AG09319 (cell line): Measurements from ENCODE around the gene PPM1D.
"Not testable (repeated sequence)": the region's sequence is repeated elsewhere in the genome, so short reads cannot be mapped to it uniquely, and the experiment has no call there.

Experiments
- DNase-seq: peaks from one replicate; pipeline ENCODE4 v3.0.0-alpha.2; 2010; ENCODE audit warnings: low read depth; ENCODE audit errors: extremely low read depth
- CTCF ChIP-seq: IDR thresholded peaks from 2 replicates; pipeline ENCODE4 v1.5.1; 2011; ENCODE audit warnings: low read depth, mild to moderate bottlenecking, inconsistent platforms, low read length, moderate library complexity

Gene PPM1D

GRCh38 chr17:60579551-60579950 is 20.4 kb upstream of the PPM1D start:
- TF ChIP-seq CTCF, result no peak

GRCh38 chr17:60583008-60583407 is 17.0 kb upstream of the PPM1D start:
- no peak for DNase-seq
- no peak for TF ChIP-seq CTCF

More at GRCh38 chr17:60579551-60579950, 20.4 kb upstream of the PPM1D start:
- DNase-seq, result no peak

GRCh38 chr17:60585887-60586286 is 14.1 kb upstream of the PPM1D start:
- DNase-seq, result no peak
- no peak for TF ChIP-seq CTCF

- DNase-seq, result no peak
- TF ChIP-seq CTCF, result peak; percentile 33
These were observed 13.6 kb upstream of the PPM1D start for GRCh38 chr17:60586288-60586974.

GRCh38 chr17:60590070-60590469 is 9.9 kb upstream of the PPM1D start:
- no peak for DNase-seq
- no peak for TF ChIP-seq CTCF

- DNase-seq, result no peak
- TF ChIP-seq CTCF, result no peak
These were observed 7.2 kb upstream of the PPM1D start for GRCh38 chr17:60592750-60593149.

GRCh38 chr17:60593441-60594036 is 6.5 kb upstream of the PPM1D start:
- DNase-seq, result not testable (repeated sequence)

GRCh38 chr17:60594170-60594569 is 5.8 kb upstream of the PPM1D start:
- not testable (repeated sequence) for DNase-seq
